H1 (cell line): ENCODE measurements around the gene POLN. TPM values are rescaled to one million over a fixed set of nuclear protein-coding genes. Genes with fewer than 3 reads are reported as not detected.
A peak's percentile ranks its signal among the peaks of the same experiment; 100 is the strongest.

Experiments used
- CTCF ChIA-PET: fragments of 300-600 bp; sonication (Branson Sonifier 250); formaldehyde crosslinking; loops from one replicate; lab custom pipeline; 2021; ENCODE audit not compliant: partially characterized antibody; lab: Charles Lee
- POLR2A ChIA-PET: fragments of 300-600 bp; sonication (Branson Sonifier 250); formaldehyde crosslinking; loops from one replicate; lab custom pipeline; 2021; ENCODE audit warnings: inconsistent platforms; ENCODE audit not compliant: partially characterized antibody; lab: Charles Lee
- DNase-seq, 2 experiments: peaks; one replicate each; pipeline versions ENCODE4 v3.0.0 to v3.0.0-alpha.2; 2010 to 2022; ENCODE audit warnings: low spot score in 2 of 2, low read depth in 1 of 2, mixed read lengths in 1 of 2
- FAIRE-seq: peaks from 2 replicates; lab custom pipeline; 2011; peaks lifted over from hg19 to GRCh38; lab: Jason Lieb, UNC
- H2AFZ ChIP-seq: 2 replicates; pipeline ENCODE4 v1.8.1; 2012; ENCODE audit warnings: low read length, inconsistent platforms
- H2AK5ac ChIP-seq: 2 replicates; pipeline ENCODE4 v1.6.1; 2013; ENCODE audit warnings: low read depth, low read length
- H2BK120ac ChIP-seq: replicated peaks from 2 replicates; pipeline ENCODE3; 2013; ENCODE audit warnings: low read depth, low read length, inconsistent platforms
- H2BK12ac ChIP-seq: 2 replicates; pipeline ENCODE4 v1.6.1; 2013; ENCODE audit warnings: low read depth, low read length
- H2BK15ac ChIP-seq: 2 replicates; pipeline ENCODE4 v1.6.1; 2013; ENCODE audit warnings: low read length
- H2BK20ac ChIP-seq: 2 replicates; pipeline ENCODE4 v1.6.1; 2013; ENCODE audit warnings: low read length
- H2BK5ac ChIP-seq: 2 replicates; pipeline ENCODE4 v1.6.1; 2013; ENCODE audit warnings: low read depth, low read length
- H3K14ac ChIP-seq: 2 replicates; pipeline ENCODE4 v1.6.1; 2013; ENCODE audit warnings: inconsistent platforms; ENCODE audit not compliant: insufficient read length
- H3K18ac ChIP-seq: 2 replicates; pipeline ENCODE4 v1.6.1; 2013; ENCODE audit warnings: low read length; ENCODE audit errors: extremely low read depth
- H3K23ac ChIP-seq: 2 replicates; pipeline ENCODE4 v1.6.1; 2013; ENCODE audit warnings: inconsistent platforms; ENCODE audit not compliant: insufficient read length
- H3K23me2 ChIP-seq: 2 replicates; pipeline ENCODE4 v1.6.1; 2013; ENCODE audit warnings: low read depth, low read length
- H3K27ac ChIP-seq: 2 replicates; pipeline ENCODE4 v1.6.1; 2011; ENCODE audit warnings: low read depth, low read length, inconsistent platforms
- H3K27me3 ChIP-seq, 4 experiments: replicated peaks in 1 of 4; 1 replicate in 1 of 4; 2 replicates in 3 of 4; pipeline versions ENCODE4 v1.6.1 to v1.8.1; 2011 to 2013; ENCODE audit warnings: low read length in 3 of 4, mild to moderate bottlenecking in 3 of 4, inconsistent platforms in 2 of 4, mixed read lengths in 2 of 4, moderate library complexity in 1 of 4; ENCODE audit not compliant: control insufficient read depth in 3 of 4, insufficient read depth in 3 of 4; ENCODE audit errors: extremely low read depth in 1 of 4
- H3K36me3 ChIP-seq, 4 experiments: 2 replicates each; pipeline versions ENCODE4 v1.6.1 to v1.8.1; 2011 to 2013; ENCODE audit warnings: mild to moderate bottlenecking in 4 of 4, low read length in 3 of 4, moderate library complexity in 2 of 4, control low read depth in 1 of 4, inconsistent platforms in 1 of 4; ENCODE audit not compliant: insufficient read depth in 4 of 4, control insufficient read depth in 2 of 4
- H3K4ac ChIP-seq: replicated peaks from 2 replicates; pipeline ENCODE3; 2013; ENCODE audit warnings: low read length, low read depth, mixed read lengths, inconsistent platforms; ENCODE audit not compliant: insufficient read length
- H3K4me1 ChIP-seq, 4 experiments: replicated peaks in 1 of 4; 1 replicate in 1 of 4; 2 replicates in 3 of 4; pipeline versions ENCODE4 v1.6.1 to v1.8.1; 2011 to 2013; ENCODE audit warnings: low read length in 3 of 4, inconsistent platforms in 2 of 4, mixed read lengths in 1 of 4; ENCODE audit not compliant: insufficient read depth in 4 of 4, control insufficient read depth in 3 of 4
- H3K4me2 ChIP-seq, 2 experiments: 2 replicates each; pipeline versions ENCODE4 v1.6.1 to v1.8.1; 2011 to 2013; ENCODE audit warnings: low read depth in 2 of 2, low read length in 2 of 2, control low read depth in 1 of 2, inconsistent platforms in 1 of 2, mild to moderate bottlenecking in 1 of 2; ENCODE audit not compliant: insufficient read depth in 1 of 2
- H3K4me3 ChIP-seq, 4 experiments: fragments of 200-600, 300-600 bp in 1 of 4; sonication (generic), shearing (Covaris generic), sonication (Bioruptor Twin) in 1 of 4; 2 replicates each; pipeline versions ENCODE4 v1.5.1 to v1.8.1; 2011 to 2016; ENCODE audit warnings: low read length in 4 of 4, low read depth in 3 of 4, control low read depth in 2 of 4, inconsistent platforms in 2 of 4, mild to moderate bottlenecking in 2 of 4, mixed read lengths in 1 of 4, moderate library complexity in 1 of 4; ENCODE audit not compliant: insufficient read depth in 2 of 4; ENCODE audit errors: extremely low read depth in 1 of 4
- H3K56ac ChIP-seq: replicated peaks from 2 replicates; pipeline ENCODE3; 2013; ENCODE audit warnings: low read depth, mild to moderate bottlenecking, mixed read lengths, low read length, inconsistent platforms; ENCODE audit not compliant: insufficient read length
- H3K79me1 ChIP-seq: 2 replicates; pipeline ENCODE4 v1.6.1; 2013; ENCODE audit warnings: low read depth, low read length, control low read depth
- H3K79me2 ChIP-seq, 2 experiments: 2 replicates each; pipeline versions ENCODE4 v1.6.1 to v1.8.1; 2012 to 2013; ENCODE audit warnings: low read length in 2 of 2, mild to moderate bottlenecking in 2 of 2, inconsistent platforms in 1 of 2; ENCODE audit not compliant: insufficient read depth in 2 of 2, control insufficient read depth in 1 of 2
- H3K9ac ChIP-seq, 4 experiments: replicated peaks in 1 of 4; 1 replicate in 1 of 4; 2 replicates in 3 of 4; pipeline versions ENCODE4 v1.6.1 to v1.8.1; 2011 to 2013; ENCODE audit warnings: low read depth in 3 of 4, low read length in 3 of 4, control low read depth in 2 of 4, mild to moderate bottlenecking in 2 of 4, moderate library complexity in 2 of 4, inconsistent platforms in 1 of 4; ENCODE audit errors: extremely low read depth in 1 of 4
- H3K9me3 ChIP-seq, 2 experiments: 2 replicates each; pipeline versions ENCODE4 v1.6.1 to v1.8.1; 2012 to 2013; ENCODE audit warnings: mild to moderate bottlenecking in 2 of 2, moderate library complexity in 2 of 2, control low read depth in 1 of 2, inconsistent platforms in 1 of 2, low read depth in 1 of 2, low read length in 1 of 2, mixed read lengths in 1 of 2; ENCODE audit not compliant: insufficient read depth in 2 of 2
- H4K20me1 ChIP-seq, 2 experiments: replicated peaks in 1 of 2; 2 replicates each; pipeline versions ENCODE3 to v1.8.1; 2011 to 2013; ENCODE audit warnings: inconsistent platforms in 2 of 2, low read length in 2 of 2, mild to moderate bottlenecking in 1 of 2; ENCODE audit not compliant: insufficient read depth in 2 of 2, control insufficient read depth in 1 of 2
- H4K5ac ChIP-seq: 2 replicates; pipeline ENCODE4 v1.6.1; 2013; ENCODE audit warnings: low read length, low read depth, mixed read lengths, inconsistent platforms; ENCODE audit not compliant: insufficient read length
- H4K8ac ChIP-seq: 2 replicates; pipeline ENCODE4 v1.8.0; 2013; ENCODE audit warnings: mild to moderate bottlenecking, moderate library complexity, low read length, inconsistent platforms; ENCODE audit not compliant: insufficient read depth; ENCODE audit errors: extremely low read depth
- H4K91ac ChIP-seq: replicated peaks from 2 replicates; pipeline ENCODE3; 2013; ENCODE audit warnings: low read length, mixed read lengths, inconsistent platforms; ENCODE audit not compliant: insufficient read length
- BACH1 ChIP-seq: IDR thresholded peaks from 2 replicates; pipeline ENCODE4 v1.6.1; 2012; ENCODE audit warnings: low read length, improper control_type of control experiment
- BCL11A ChIP-seq, 2 experiments: IDR thresholded peaks; one replicate each; pipeline ENCODE4 v1.6.1; 2011; ENCODE audit warnings: low read depth in 2 of 2, low read length in 2 of 2, mild to moderate bottlenecking in 2 of 2
- CBX8 ChIP-seq: fragments of 300-800, 300-1000 bp; sonication (generic); IDR thresholded peaks from 2 replicates; pipeline ENCODE4 v1.7.1; 2016; ENCODE audit warnings: low read depth, low read length, borderline replicate concordance
- CHD2 ChIP-seq: IDR thresholded peaks from 2 replicates; pipeline ENCODE4 v1.6.1; 2012; ENCODE audit warnings: low read length, improper control_type of control experiment
- E2F6 ChIP-seq: IDR thresholded peaks from 2 replicates; pipeline ENCODE4 v1.6.1; 2012; ENCODE audit warnings: inconsistent platforms
- FOSL1 ChIP-seq: IDR thresholded peaks from 2 replicates; pipeline ENCODE4 v1.6.1; 2011; ENCODE audit warnings: mild to moderate bottlenecking, low read depth, low read length, moderate library complexity; ENCODE audit not compliant: insufficient read depth
- MAFK ChIP-seq: IDR thresholded peaks from 2 replicates; pipeline ENCODE4 v1.6.1; 2012; ENCODE audit warnings: low read depth, mild to moderate bottlenecking, improper control_type of control experiment, low read length
- SAP30 ChIP-seq: fragments of 300-600 bp; sonication (generic); IDR thresholded peaks from 2 replicates; pipeline ENCODE4 v1.7.1; 2012; ENCODE audit warnings: low read length, moderate library complexity, mild to moderate bottlenecking, inconsistent platforms; ENCODE audit not compliant: insufficient read depth, insufficient replicate concordance
- SIRT6 ChIP-seq: IDR thresholded peaks from one replicate; pipeline ENCODE4 v1.7.1; 2012; ENCODE audit warnings: low read length, inconsistent platforms
- SIX5 ChIP-seq: IDR thresholded peaks from 2 replicates; pipeline ENCODE4 v1.6.1; 2011; ENCODE audit warnings: mild to moderate bottlenecking, low read depth, low read length
- TAF1 ChIP-seq: IDR thresholded peaks from 2 replicates; pipeline ENCODE4 v1.6.1; 2011; ENCODE audit warnings: mild to moderate bottlenecking, low read depth, low read length
- ZNF274 ChIP-seq: IDR thresholded peaks from 2 replicates; pipeline ENCODE4 v1.7.0; 2012; ENCODE audit warnings: low read length, borderline replicate concordance; ENCODE audit errors: extremely low read depth
- WGBS, 2 experiments: shearing (Covaris generic) in 1 of 2; methylation state at CpG; one replicate each; pipeline versions ENCODE4 v1.1.6 to v1.1.7; 2013 to 2015; ENCODE audit warnings: low lambda C conversion rate in 2 of 2, mixed read lengths in 2 of 2, inconsistent platforms in 1 of 2, low coverage in 1 of 2, missing lambda C conversion rate in 1 of 2; ENCODE audit not compliant: insufficient replicate concordance in 2 of 2, insufficient coverage in 1 of 2, insufficient read length in 1 of 2; ENCODE audit errors: extremely low coverage in 1 of 2, missing lambda C conversion rate in 1 of 2; 5-methylcytosine and 5-hydroxymethylcytosine counted together
- polyA plus RNA-seq, 7 experiments: library from polyadenylated mRNA; depleted of rRNA in 3 of 7; stranded (reverse) in 5 of 7; unstranded in 2 of 7; fragments of >200 nt in 5 of 7; fragments of 200-250 nt in 2 of 7; gene quantifications; 1 replicate in 5 of 7; 2 replicates in 1 of 7; 4 replicates in 1 of 7; pipeline versions ENCODE4 v1.2.1 to v1.2.3, GENCODE V29; 2011 to 2013; ENCODE audit warnings: missing spikeins in 2 of 7, mixed read lengths in 2 of 7
- total RNA-seq: library from RNA; stranded (reverse); fragmentation: NEBNext Ultra II Directional; extraction: Animal tissue kit (Norgen Biotek cat#: 25700); gene quantifications from 2 replicates; pipeline ENCODE4 v1.2.1, GENCODE V29; 2021

The POLN gene
- total and polyA plus RNA-seq, 2 of the 8 experiments (the other 6 are each of a cell fraction or from before 2014, with no cell fraction given): 0.98 to 1.5 TPM

- DNase-seq: no peak
- no peak overlapping the region for H2BK5ac ChIP-seq
- H3K23me2 ChIP-seq: no peaks in the 10 kb centered on the region; the same call in 1 of the 2 replicates
- H3K56ac ChIP-seq: no peak overlapping the region
- no peak overlapping the region for H2AFZ ChIP-seq
- no peaks in the 10 kb centered on the region for H3K9me3 ChIP-seq
- H3K14ac ChIP-seq: no peak overlapping the region
- H3K4me2 ChIP-seq: no peak overlapping the region
- 88% methylated on average over 22 of the region's 26 CpGs; no CpG with 5 or more reads in 1 of the 2 experiments for WGBS, 2 experiments
- H4K8ac ChIP-seq: no peak overlapping the region
- H4K91ac ChIP-seq: no peak overlapping the region
- H3K79me2 ChIP-seq: 0 out of 4 replicates have a peak, but pooled peaks cover 0 to 3% of the 10 kb centered on the region in 2 experiments
- H3K18ac ChIP-seq: no peak overlapping the region
- H2BK12ac ChIP-seq: no peak overlapping the region; the same call in 1 of the 2 replicates
- peaks cover 0 to 4% (median 0%) of the 10 kb centered on the region in 4 experiments; a peak in 1 of 8 replicates for H3K36me3 ChIP-seq
- peaks cover 0 to 22% (median 11%) of the 10 kb centered on the region in 4 experiments; a peak in 6 of 7 replicates for H3K4me1 ChIP-seq
- no peak overlapping the region for H2BK20ac ChIP-seq
- ChIA-PET POLR2A (interaction anchor here (0.9 to 2.0 kb wide), 6 partner anchors 9 to 178 kb away, joined by 3 to 4 read pairs (median 4); no protein-coding TSS in a partner anchor), CTCF (interaction anchor here (0.6 to 0.9 kb wide), 3 partner anchors 17 to 257 kb away, joined by 3 read pairs; no protein-coding TSS in a partner anchor)
- H3K27me3 ChIP-seq: no peaks in the 10 kb centered on the region
- H2AK5ac ChIP-seq: no peak overlapping the region
- H3K4ac ChIP-seq: peak overlapping the region; percentile 55
- H3K27ac ChIP-seq: no peak overlapping the region
- no peak overlapping the region for H4K5ac ChIP-seq
- no peak overlapping the region for H3K23ac ChIP-seq
- FAIRE-seq: no peak
- H3K4me3 ChIP-seq: no peak overlapping the region
- H4K20me1 ChIP-seq: peaks cover 0 to 19% of the 10 kb centered on the region in 2 experiments
- H2BK15ac ChIP-seq: no peak overlapping the region
- H3K79me1 ChIP-seq: no peaks in the 10 kb centered on the region
- no peak overlapping the region for H2BK120ac ChIP-seq
- H3K9ac ChIP-seq: no peak overlapping the region
- TF ChIP-seq FOSL1 (no peak), SAP30 (no peak), MAFK (no peak), BCL11A (IDR thresholded peaks at IDR 0.05; ENCODE audit: low read depth in 2 of 2, low read length in 2 of 2) (no peak), CHD2 (no peak), SIX5 (no peak), ZNF274 (no peak), TAF1 (no peak), BACH1 (no peak), SIRT6 (no peak), CBX8 (no peak), E2F6 (no peak)
Observed at GRCh38 chr4:2067446-2068197, 174.3 kb downstream of the POLN start.
